ENCODE results near the gene CDH5.

CDH5 gene

DNA sequence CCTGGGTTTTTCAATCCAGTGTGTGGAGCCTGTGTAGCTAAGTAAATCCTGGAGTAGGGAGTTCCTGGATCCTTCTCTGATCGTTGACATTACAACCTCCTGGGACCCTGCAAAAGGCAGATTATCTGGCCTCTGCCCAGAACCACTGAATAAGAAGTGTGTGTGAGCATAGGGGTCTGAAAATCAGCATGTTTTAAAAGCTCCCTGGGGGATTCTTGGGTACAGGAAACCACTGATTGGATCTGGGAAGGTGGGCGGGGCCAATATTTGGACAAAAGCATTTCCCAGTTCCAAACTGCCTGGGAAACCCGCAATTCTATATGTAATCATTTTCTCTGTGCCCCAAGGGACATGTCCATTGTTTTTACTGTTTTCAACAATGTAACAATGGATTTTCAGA lies 33.4 kb downstream of the CDH5 start:
- no peak for TF ChIP-seq POLR2A (IDR thresholded peaks at IDR 0.05; ENCODE audit: extremely low read depth, insufficient read length)
- TF ChIP-seq, protein P1, sequence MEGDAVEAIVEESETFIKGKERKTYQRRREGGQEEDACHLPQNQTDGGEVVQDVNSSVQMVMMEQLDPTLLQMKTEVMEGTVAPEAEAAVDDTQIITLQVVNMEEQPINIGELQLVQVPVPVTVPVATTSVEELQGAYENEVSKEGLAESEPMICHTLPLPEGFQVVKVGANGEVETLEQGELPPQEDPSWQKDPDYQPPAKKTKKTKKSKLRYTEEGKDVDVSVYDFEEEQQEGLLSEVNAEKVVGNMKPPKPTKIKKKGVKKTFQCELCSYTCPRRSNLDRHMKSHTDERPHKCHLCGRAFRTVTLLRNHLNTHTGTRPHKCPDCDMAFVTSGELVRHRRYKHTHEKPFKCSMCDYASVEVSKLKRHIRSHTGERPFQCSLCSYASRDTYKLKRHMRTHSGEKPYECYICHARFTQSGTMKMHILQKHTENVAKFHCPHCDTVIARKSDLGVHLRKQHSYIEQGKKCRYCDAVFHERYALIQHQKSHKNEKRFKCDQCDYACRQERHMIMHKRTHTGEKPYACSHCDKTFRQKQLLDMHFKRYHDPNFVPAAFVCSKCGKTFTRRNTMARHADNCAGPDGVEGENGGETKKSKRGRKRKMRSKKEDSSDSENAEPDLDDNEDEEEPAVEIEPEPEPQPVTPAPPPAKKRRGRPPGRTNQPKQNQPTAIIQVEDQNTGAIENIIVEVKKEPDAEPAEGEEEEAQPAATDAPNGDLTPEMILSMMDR (IDR thresholded peaks at IDR 0.05; ENCODE audit: low read depth, low read length), result no peak
- no peak for TF ChIP-seq MAX (IDR thresholded peaks at IDR 0.05; ENCODE audit: low read depth, low read length)
- no peak for TF ChIP-seq MYC (IDR thresholded peaks at IDR 0.05; ENCODE audit: low read depth, low read length)
- no peak overlapping the region for H3K4me3 ChIP-seq (ENCODE audit: low read depth, low read length)
- peak; percentile 40 for DNase-seq (ENCODE audit: low read depth)

- DNase-seq (ENCODE audit: low read depth), result no peak
- H3K4me3 ChIP-seq (ENCODE audit: low read depth, low read length), result no peak overlapping the region
These were observed 34.3 kb downstream of the CDH5 start for GRCh38 chr16:66400503-66401380.

GRCh38 chr16:66401610-66402009 lies 35.1 kb downstream of the CDH5 start:
- TF ChIP-seq POLR2A (IDR thresholded peaks at IDR 0.05; ENCODE audit: extremely low read depth, insufficient read length) (no peak), MAX (IDR thresholded peaks at IDR 0.05; ENCODE audit: low read depth, low read length) (no peak), MYC (IDR thresholded peaks at IDR 0.05; ENCODE audit: low read depth, low read length) (no peak)
- TF ChIP-seq, protein P1 (IDR thresholded peaks at IDR 0.05; ENCODE audit: low read depth, low read length), result no peak
- H3K4me3 ChIP-seq (ENCODE audit: low read depth, low read length), result no peak overlapping the region
- no peak for DNase-seq (ENCODE audit: low read depth)

More at GRCh38 chr16:66400503-66401380, 34.3 kb downstream of the CDH5 start:
- TF ChIP-seq MAX (IDR thresholded peaks at IDR 0.05; ENCODE audit: low read depth, low read length) (no peak), MYC (IDR thresholded peaks at IDR 0.05; ENCODE audit: low read depth, low read length) (no peak), POLR2A (IDR thresholded peaks at IDR 0.05; ENCODE audit: extremely low read depth, insufficient read length) (no peak)
- TF ChIP-seq, protein P1 (IDR thresholded peaks at IDR 0.05; ENCODE audit: low read depth, low read length), result no peak

GRCh38 chr16:66402166-66402565 lies 35.7 kb downstream of the CDH5 start:
- no peak for TF ChIP-seq MAX (IDR thresholded peaks at IDR 0.05; ENCODE audit: low read depth, low read length)
- TF ChIP-seq, protein P1 (IDR thresholded peaks at IDR 0.05; ENCODE audit: low read depth, low read length), result no peak
- no peak for TF ChIP-seq MYC (IDR thresholded peaks at IDR 0.05; ENCODE audit: low read depth, low read length)
- no peak for TF ChIP-seq POLR2A (IDR thresholded peaks at IDR 0.05; ENCODE audit: extremely low read depth, insufficient read length)
- DNase-seq (ENCODE audit: low read depth), result no peak
- no peak overlapping the region for H3K4me3 ChIP-seq (ENCODE audit: low read depth, low read length)

DNA sequence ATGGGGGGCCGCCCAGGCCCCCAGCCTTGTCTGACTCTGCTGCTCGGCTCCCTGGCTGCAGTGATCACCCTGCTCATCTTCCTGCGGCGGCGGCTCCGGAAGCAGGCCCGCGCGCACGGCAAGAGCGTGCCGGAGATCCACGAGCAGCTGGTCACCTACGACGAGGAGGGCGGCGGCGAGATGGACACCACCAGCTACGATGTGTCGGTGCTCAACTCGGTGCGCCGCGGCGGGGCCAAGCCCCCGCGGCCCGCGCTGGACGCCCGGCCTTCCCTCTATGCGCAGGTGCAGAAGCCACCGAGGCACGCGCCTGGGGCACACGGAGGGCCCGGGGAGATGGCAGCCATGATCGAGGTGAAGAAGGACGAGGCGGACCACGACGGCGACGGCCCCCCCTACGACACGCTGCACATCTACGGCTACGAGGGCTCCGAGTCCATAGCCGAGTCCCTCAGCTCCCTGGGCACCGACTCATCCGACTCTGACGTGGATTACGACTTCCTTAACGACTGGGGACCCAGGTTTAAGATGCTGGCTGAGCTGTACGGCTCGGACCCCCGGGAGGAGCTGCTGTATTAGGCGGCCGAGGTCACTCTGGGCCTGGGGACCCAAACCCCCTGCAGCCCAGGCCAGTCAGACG lies 36.2 kb downstream of the CDH5 start:
- H3K4me3 ChIP-seq (ENCODE audit: low read depth, low read length), result no peak overlapping the region
- no peak for TF ChIP-seq MYC (IDR thresholded peaks at IDR 0.05; ENCODE audit: low read depth, low read length)
- TF ChIP-seq MAX (IDR thresholded peaks at IDR 0.05; ENCODE audit: low read depth, low read length), result no peak
- TF ChIP-seq, protein P1 (IDR thresholded peaks at IDR 0.05; ENCODE audit: low read depth, low read length), result no peak
- no peak for TF ChIP-seq POLR2A (IDR thresholded peaks at IDR 0.05; ENCODE audit: extremely low read depth, insufficient read length)

More for the DNA sequence above, 36.2 kb downstream of the CDH5 start:
- DNase-seq (ENCODE audit: low read depth), result no peak
